ENCODE data around the gene CUX1. TPM values are rescaled to one million over a fixed set of nuclear protein-coding genes. Genes with fewer than 3 reads are reported as not detected.

The CUX1 gene
- total RNA-seq, 1 experiment from 2014 or later: 53.5 TPM

GRCh38 chr7:101874028-101874427 is 56.6 kb downstream of the CUX1 start:
- no peak overlapping the region for H2AFZ ChIP-seq (ENCODE audit: low read length)
- no peak overlapping the region for H3K4me2 ChIP-seq (ENCODE audit: insufficient read depth, insufficient read length, low read length)
- H3K79me2 ChIP-seq (ENCODE audit: insufficient read depth, low read length): peaks cover 28% of the 10 kb centered on the region
- no peaks in the 10 kb centered on the region for H3K27me3 ChIP-seq (ENCODE audit: insufficient read depth, low read length)
- no peak overlapping the region for H3K9ac ChIP-seq (ENCODE audit: extremely low read depth, insufficient read length, low read length)
- no peaks in the 10 kb centered on the region for H3K23me2 ChIP-seq (ENCODE audit: insufficient read length, low read depth, low read length, poor library complexity, severe bottlenecking)
- H4K91ac ChIP-seq (ENCODE audit: insufficient read length, low read depth, low read length): no peak overlapping the region
- H2BK15ac ChIP-seq (ENCODE audit: low read depth, low read length): no peak overlapping the region
- H4K20me1 ChIP-seq (ENCODE audit: control insufficient read depth, insufficient read depth, insufficient read length): peaks cover 2% of the 10 kb centered on the region
- no peaks in the 10 kb centered on the region for H3K9me3 Mint-ChIP-seq
- no peaks in the 10 kb centered on the region for H3K9me3 ChIP-seq (ENCODE audit: control insufficient read depth, low read depth, low read length)
- no peak overlapping the region for H2BK12ac ChIP-seq (ENCODE audit: insufficient read length, low read depth, low read length)
- no peak overlapping the region for H4K8ac ChIP-seq (replicated peaks; ENCODE audit: insufficient read length, low read depth, low read length)
- no peak overlapping the region for H3K18ac ChIP-seq (ENCODE audit: insufficient read length, low read depth, low read length)
- H3K27ac ChIP-seq (ENCODE audit: insufficient read length, low read depth, low read length): no peak overlapping the region
- no peaks in the 10 kb centered on the region for H3K27me3 Mint-ChIP-seq (ENCODE audit: low read depth)
- no peak overlapping the region for H4K5ac ChIP-seq (ENCODE audit: insufficient read length, low read depth, low read length)
- no peak overlapping the region for H3K4ac ChIP-seq (ENCODE audit: low read depth, low read length)
- WGBS (ENCODE audit: extremely low coverage, insufficient read length, low lambda C conversion rate): no CpG with 5 or more reads among the region's 5 CpGs
- H3K27ac Mint-ChIP-seq: peak overlapping the region; percentile 20 to 92 (median 79); a peak in 6 of 7 replicates
- H3T11ph ChIP-seq (ENCODE audit: low read length): no peak overlapping the region
- no peaks in the 10 kb centered on the region for H3K79me1 ChIP-seq (ENCODE audit: insufficient read depth, low read depth, low read length, poor library complexity, severe bottlenecking)
- no peak for DNase-seq
- no peak overlapping the region for H2BK20ac ChIP-seq (ENCODE audit: low read depth, low read length, poor library complexity, severe bottlenecking)
- peaks cover 62 to 74% of the 10 kb centered on the region in 2 experiments for H3K4me1 Mint-ChIP-seq
- H3K4me1 ChIP-seq (ENCODE audit: insufficient read depth, low read length): peaks cover 17% of the 10 kb centered on the region
- no peak overlapping the region for H3K23ac ChIP-seq (ENCODE audit: insufficient read length, low read depth, low read length)
- no peak overlapping the region for H2AK5ac ChIP-seq (ENCODE audit: insufficient read length, low read length)
- H3K56ac ChIP-seq (ENCODE audit: insufficient read length, low read depth, low read length): no peak overlapping the region
- H3K14ac ChIP-seq (ENCODE audit: insufficient read depth, low read length): no peak overlapping the region
- no peak overlapping the region for H2BK120ac ChIP-seq (ENCODE audit: low read depth, low read length, poor library complexity, severe bottlenecking)
- TF ChIP-seq CTCF (conservative IDR thresholded peaks at IDR 0.05): no peak
- no peak overlapping the region for H2BK5ac ChIP-seq (ENCODE audit: insufficient read length, low read length)
- peaks cover 0 to 3% (median 0%) of the 10 kb centered on the region in 3 experiments; a peak in 1 of 7 replicates for H3K36me3 Mint-ChIP-seq (ENCODE audit: insufficient read depth in 1 of 3, low read depth in 3 of 3)
- no peak overlapping the region for H3K4me3 Mint-ChIP-seq

All from H9 (cell line).